IPS-NIHi7 (cell line): Measurements from ENCODE around the gene ZDHHC13.

ENCODE experiments used
- DNase-seq: peaks from one replicate; pipeline ENCODE4 v3.0.0; 2012; ENCODE audit warnings: mixed read lengths; ENCODE audit errors: extremely low spot score

The ZDHHC13 gene

GRCh38 chr11:19116971-19117759, at the start of gene ZDHHC13:
TSS of gene ZDHHC13 (plus strand) at chr11:19117168. CDS start at chr11:19117250, 82 bp downstream.
- DNase-seq = peak; percentile 99

DNA sequence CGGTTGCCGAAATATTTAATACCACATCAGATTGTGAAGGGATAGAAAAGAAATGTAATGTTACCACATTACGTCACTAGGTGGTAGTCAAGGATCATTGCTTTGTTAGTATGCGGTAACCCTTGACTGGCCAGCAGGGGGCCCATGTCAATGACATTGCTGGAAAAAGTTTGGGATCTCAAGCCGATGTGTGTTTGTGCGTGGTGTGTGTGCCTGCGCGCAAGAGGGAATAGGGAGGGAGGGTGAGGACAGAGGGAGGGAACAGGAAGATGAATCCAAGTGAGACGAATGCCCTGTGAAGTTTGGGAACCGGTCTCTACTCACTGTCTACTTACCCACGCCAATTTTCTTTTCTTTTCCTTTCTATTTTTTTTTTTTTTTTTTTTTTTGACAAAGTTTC, 45.7 kb upstream of the ZDHHC13 start:
- peak; percentile 75 for DNase-seq

DNA sequence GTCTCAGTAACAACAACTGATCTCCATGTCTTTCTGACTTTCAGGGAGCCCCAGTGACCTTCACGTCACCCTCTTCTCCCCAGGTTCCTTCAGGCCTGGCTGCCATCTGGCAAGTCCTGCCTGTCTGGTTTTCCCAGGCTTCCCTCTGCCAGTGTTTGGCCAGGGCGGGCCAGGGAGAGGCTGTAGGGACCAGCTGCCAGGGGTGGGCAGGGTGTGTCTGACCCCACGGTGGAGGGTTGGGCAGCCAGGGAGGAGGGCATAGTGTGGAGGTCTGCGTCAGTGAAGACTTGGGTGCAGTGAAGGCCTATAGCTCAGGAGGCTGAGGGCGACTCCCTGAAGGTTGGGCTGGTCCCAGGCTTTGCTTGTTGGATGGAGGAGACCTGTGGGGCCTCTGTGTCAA, 44.5 kb upstream of the ZDHHC13 start:
- DNase-seq = no peak

- DNase-seq = no peak
Observed at GRCh38 chr11:19073454-19074415, 43.2 kb upstream of the ZDHHC13 start.

- DNase-seq = no peak
Observed at GRCh38 chr11:19075636-19076035, 41.3 kb upstream of the ZDHHC13 start.

DNA sequence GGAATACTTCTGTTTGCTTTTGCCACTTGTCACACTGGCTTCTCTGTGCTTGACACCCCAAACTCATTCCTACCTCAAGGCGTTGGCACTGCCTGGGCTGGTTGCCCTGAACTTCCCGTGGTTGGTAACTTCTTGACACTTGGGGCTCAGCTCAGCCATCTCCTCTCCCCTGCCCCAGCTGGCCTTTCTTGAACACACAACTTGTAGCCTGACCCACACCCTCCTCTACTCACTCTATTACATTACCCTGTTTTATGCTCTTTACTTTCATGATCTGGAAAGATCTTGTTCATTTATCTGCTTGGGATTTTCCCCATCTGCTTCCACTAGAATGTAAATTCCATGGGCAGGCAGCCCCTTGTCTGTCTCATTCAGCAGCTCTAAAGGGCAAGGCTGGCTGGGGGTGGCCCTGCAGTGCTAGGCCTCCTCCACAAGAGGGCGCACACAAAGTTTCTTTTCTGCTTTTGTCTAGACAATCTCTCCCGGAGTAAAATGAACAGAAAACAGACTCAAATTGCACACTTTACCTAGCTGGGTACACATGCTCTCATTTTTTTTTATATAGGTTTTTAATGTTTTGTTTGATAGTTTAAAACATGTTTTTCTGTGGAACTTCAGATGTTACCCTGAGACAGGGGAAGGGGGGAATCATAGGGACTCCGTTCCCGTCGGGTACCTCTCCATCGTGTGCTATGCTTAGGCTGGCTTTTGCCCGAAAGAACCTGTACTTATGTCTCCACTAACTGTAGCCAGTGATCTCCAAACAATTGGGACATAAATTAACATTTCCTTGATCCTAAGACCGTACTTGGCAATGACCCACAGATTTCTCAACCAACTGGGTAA, 40.0 kb upstream of the ZDHHC13 start:
- DNase-seq = peak; percentile 75

DNA sequence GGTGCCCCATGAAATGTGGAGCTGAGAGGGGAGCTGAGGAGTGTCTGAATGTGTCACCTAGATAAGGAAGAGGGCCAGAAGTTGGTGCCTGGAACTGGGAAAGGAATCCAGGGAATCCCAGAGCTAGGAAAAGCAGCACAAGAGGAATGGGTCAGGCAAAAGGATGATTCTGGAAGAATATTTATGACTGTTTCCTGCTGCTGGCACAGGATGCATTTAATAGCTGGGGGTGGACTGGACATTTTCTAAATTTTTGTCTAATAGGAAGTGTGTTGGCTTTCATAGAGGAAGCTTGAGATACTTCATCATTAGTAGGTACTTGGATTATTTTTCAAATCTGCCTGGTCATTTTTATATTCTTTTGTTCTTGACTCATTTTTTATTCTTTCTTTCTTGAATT, 39.0 kb upstream of the ZDHHC13 start:
- DNase-seq = no peak

DNA sequence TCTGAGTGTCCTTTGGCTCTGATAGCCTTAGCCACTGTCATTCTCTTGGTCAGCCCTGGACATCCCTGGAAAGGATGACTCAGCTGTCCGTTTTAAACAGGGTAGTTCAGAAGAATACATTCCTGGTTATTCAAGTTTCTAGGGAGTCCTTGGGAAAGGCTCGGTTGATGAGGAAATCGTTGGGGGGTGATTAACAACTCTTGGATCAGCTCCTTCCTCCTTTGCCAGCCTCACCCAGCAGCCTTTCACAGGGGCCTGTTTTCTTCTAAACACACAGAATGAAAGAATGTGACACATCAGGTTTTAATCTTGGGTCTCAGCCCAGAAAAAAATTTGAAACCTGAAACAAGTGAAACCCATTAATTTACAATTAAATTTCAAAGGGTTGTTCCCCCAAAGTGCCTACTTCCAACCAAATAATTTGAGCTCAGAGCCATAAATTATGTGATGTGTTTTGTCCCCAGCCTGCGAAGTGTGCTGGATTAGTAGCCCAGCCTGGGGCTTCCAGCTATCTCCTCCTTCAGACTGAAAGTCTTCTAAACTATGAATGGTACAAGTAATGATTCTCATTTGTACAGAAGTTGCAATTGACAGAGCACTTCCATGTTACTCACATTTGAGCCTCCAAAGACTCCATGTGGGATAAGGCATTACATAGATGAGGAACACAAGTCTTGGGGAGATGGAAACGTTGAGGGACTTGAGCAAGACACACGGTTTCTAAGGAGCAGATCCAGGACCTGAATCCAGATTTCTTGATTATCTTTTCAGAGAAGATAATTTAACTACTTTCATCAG, 37.1 kb upstream of the ZDHHC13 start:
- DNase-seq = no peak

DNA sequence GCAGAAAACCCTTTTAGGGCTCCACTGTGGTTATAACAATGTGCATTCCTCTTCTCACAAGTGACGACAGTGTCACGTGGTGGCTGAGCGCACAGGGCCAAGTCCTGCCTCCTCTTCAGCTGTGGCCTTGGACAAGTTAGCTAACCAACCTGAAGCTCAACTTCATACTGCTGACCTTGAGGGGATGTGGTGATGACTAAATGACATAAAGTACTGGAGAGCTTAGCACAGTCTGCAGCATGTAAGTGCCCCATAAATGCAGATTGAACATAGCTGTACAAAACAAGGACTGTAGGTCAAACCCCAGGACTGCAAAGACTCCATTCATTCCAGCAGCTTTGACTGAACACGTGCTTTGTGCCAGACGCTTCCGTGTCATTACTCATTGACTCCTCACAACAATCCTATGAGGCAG, 36.4 kb upstream of the ZDHHC13 start:
- no peak for DNase-seq

GRCh38 chr11:19083166-19083565, 33.8 kb upstream of the ZDHHC13 start:
- no peak for DNase-seq

DNA sequence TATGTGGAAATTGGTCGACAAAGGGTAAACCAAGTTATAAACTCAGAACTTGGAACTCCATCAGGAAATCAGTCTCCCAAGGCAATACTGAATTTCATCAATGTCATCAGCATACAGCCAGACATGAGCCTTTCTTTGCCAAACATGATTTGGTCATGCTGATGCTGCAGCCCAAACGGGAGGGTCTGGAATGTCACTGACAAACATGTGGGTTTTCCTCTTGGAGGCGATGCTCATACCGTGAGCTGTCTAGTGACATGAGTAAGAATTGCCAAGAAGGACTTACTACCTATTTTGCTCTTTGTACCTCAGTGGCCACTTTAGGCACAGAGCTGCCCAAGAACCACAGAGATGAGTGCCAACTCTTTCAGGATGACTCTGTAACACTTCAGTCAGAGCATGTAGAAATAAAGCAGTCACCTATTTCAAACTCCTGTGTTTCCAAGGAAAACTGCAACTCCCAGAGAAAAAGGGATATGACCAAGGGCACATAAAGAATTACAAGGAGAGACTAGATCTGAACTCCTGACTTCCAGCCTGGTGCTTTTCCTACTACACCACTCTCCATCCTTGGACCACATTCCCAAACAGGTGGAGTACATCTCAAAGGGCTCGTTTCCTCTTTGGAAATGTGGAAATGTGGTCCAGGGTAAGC, 32.2 kb upstream of the ZDHHC13 start:
- DNase-seq = no peak

DNA sequence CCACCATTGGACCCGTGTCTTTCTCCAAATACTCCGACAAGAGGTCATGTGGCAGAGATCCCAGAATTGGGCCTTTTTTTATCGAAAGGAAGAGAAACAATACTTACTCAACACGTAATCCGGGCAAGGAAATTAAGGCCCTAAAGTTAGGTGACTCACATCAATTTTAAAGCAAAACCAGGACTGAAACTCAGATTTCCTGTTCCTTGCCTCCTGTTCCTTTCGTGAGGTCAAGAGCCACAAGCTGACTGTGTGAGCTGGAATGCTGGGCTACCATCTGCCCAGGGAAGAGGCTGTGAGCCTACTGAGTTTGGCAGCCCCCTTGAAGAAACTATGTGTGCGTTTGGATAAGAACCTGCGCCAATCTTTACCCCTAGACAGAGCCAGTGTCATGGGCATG, 29.3 kb upstream of the ZDHHC13 start:
- no peak for DNase-seq

DNA sequence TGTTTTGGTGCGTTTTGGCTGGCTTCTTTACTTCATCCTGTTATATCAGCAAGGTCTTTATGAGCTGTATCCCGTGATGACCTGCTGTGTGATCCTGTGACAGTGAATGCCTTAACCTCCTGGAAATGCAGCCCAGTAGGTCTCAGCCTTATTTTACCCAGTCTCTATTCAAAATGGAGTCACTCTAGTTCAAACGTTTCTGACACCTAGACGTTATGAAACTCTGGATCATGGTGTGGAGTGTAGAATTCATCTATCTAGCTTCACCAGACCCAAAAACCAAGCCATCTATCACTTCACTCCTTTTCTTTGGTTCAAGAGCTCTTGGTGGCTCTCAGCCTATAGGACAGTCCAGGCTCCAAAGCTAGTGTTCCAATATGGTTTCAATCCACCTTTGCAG, 28.2 kb upstream of the ZDHHC13 start:
- no peak for DNase-seq

- DNase-seq = no peak
Observed at GRCh38 chr11:19089421-19089820, 27.5 kb upstream of the ZDHHC13 start.

DNA sequence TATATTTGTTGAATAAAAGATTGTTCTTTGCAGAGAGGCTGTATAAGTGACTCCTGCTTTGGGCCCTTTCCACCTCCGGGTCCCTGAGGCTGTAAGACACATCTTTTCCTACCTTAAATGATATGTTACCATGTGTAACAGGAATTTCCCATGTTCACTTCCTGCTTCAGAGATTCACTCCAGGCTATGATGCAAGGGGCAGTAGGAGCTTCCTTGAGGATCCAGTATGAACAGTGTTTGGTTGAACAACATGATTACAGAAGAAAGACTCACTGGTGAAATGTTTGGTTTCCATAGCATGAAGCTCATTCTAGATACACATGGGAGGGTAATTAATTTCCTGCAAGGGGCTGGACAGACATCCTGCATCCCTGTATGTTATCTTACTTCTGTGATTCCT, 25.6 kb upstream of the ZDHHC13 start:
- DNase-seq = no peak

DNA sequence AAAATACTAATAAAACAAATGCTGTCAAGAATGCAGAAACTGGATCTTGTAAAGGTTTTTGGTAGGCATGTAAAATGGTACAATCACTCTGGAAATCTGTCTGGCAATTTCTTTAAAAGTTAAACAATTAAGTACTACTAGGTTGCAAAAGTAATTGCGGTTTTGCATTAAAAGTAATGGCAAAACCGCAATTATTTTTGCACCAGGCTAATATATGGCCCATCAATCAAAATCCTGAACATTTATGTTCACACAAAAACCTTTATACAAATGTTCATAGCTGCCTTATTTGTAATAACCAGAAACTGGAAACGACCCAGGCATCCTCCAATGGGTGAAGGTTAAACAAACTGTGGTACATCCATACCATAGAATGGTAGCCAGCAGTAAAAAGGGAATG, 24.6 kb upstream of the ZDHHC13 start:
- no peak for DNase-seq

DNA sequence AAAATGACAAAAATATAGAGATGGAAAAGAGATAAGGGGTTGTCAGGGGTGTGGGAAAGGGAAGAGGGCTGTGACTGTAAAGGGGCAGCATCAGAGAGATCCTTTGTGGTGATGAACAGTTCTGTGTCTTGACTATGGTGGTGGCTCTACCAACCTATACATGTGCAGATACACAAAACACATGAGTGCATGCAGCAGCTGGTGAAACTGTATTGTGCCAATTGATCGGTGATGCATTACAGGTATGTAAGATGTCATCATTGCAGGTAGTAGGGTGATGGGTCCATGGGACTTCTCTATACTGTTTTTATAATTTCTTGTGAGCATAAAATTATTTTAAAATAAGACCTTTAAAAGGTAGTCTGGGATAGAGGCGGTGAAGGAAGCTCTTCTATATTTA, 24.1 kb upstream of the ZDHHC13 start:
- DNase-seq = no peak

DNA sequence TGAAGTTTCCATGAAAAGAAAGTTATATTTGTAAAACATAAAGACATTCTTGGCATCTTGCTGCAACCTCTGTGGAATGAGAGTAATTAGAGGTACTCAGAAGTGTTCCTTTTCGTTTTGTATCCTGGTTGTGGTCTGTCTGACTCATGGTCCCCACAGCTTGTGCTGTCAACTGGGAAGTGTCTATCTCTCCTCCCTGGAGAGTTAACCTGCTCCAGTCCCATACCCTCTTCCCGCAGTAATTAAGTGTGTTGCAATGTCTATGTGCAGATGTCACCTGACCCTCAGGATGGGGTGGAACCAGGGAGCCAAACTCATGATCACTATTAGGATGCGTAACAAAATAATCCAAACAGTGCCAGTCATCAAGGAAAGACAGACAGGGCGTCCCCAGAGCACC, 23.0 kb upstream of the ZDHHC13 start:
- DNase-seq = no peak

DNA sequence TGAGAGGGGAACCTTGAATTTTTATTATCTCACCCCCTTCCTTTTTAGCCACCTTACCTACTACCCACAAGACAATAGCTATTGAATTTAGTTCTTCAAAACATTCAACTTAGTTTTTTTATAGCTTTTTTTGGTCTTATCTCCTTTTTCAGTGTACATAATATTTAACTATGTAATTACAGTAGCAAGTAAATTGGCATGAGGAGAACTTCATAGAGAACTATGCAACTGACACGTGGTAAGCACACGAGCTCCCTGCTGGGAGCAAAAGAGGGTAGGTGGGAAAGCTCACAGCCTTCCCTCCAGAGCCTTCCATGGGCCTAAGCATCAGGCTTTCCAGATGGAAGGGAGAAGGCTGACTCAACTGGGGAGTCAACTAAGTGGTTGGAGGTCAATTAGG, 22.1 kb upstream of the ZDHHC13 start:
- no peak for DNase-seq

DNA sequence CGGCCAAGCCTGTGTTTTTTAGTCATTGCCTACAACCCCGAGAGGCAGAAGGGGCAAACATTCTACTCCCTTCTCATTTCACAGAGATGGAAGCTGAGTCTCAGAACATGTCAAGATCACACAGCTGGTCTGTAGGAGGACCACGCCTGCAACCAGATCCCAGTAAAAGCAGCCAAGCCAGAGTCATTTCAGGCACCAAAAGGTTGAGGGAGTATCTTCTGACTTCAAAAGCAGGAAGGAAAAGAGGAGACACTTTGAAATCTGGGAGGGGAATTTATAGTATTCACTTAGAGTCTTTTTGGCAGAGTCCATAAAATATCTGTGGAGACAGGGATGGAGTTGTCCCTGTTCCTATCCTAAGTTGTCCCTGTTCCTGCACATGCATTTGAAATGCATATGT, 17.9 kb upstream of the ZDHHC13 start:
- no peak for DNase-seq

GRCh38 chr11:19100885-19101284, 16.1 kb upstream of the ZDHHC13 start:
- no peak for DNase-seq
